HCT116 (cell line): Measurements from ENCODE around the gene FAM50B. TPM values are rescaled to one million over a fixed set of nuclear protein-coding genes. Genes with fewer than 3 reads are reported as not detected.

Experiments used
- ATAC-seq: fragments of 200-7000 bp; cut with Tn5 transposase; 2 replicates; pipeline ENCODE4 v1.9.1; 2020; ENCODE audit warnings: mild to moderate bottlenecking, moderate library complexity
- BruUV-seq: library from RNA; stranded (reverse); fragments of 400-500 nt; replicated peaks from 2 replicates; lab custom pipeline; 2021; lab: Mats Ljungman, UMichigan
- CTCF ChIA-PET: fragments of 300-600 bp; sonication (Branson Sonifier 250); formaldehyde crosslinking; loops from one replicate; lab custom pipeline; 2021; ENCODE audit warnings: antibody characterized with exemption; lab: Charles Lee
- POLR2A ChIA-PET: fragments of 300-600, 350-600 bp; sonication (Branson Sonifier 250); formaldehyde crosslinking; loops from one replicate; lab custom pipeline; 2021; ENCODE audit warnings: antibody characterized with exemption; lab: Charles Lee
- RAD21 ChIA-PET, 2 experiments: fragments of 300-600 bp; sonication (Branson Sonifier 250); formaldehyde crosslinking; loops; one replicate each; lab custom pipeline; 2023; ENCODE audit warnings: low total read pairs in 2 of 2; ENCODE audit not compliant: uncharacterized antibody in 2 of 2, unreplicated experiment in 2 of 2, low non-redundant PET in 1 of 2; lab: Charles Lee
- DNase-seq: peaks from one replicate; pipeline ENCODE4 v3.0.0-alpha.2; 2010; ENCODE audit warnings: low read depth, low spot score
- H2AFZ ChIP-seq: fragments of 200-600 bp; shearing (Covaris generic), sonication (generic); 2 replicates; pipeline ENCODE4 v1.6.1; 2017; ENCODE audit warnings: low read depth, mixed run types, mixed read lengths, antibody characterized with exemption, low read length; ENCODE audit not compliant: poor library complexity, severe bottlenecking
- H3K27ac ChIP-seq: 2 replicates; pipeline ENCODE4 v1.5.1; 2012; ENCODE audit warnings: low read depth, low read length
- H3K27me3 ChIP-seq: fragments of 200-600 bp; sonication (generic); 2 replicates; pipeline ENCODE4 v1.6.1; 2016; ENCODE audit warnings: mixed run types, low read length, mixed read lengths; ENCODE audit not compliant: insufficient read depth
- H3K36me3 ChIP-seq, 2 experiments: fragments of 200-500 bp in 1 of 2; fragments of 200-600 bp in 1 of 2; sonication (Bioruptor generic) in 1 of 2; sonication (generic) in 1 of 2; 2 replicates each; pipeline versions ENCODE4 v1.5.1 to v1.6.1; 2014 to 2016; ENCODE audit warnings: low read length in 2 of 2, inconsistent platforms in 1 of 2, mixed read lengths in 1 of 2, mixed run types in 1 of 2; ENCODE audit not compliant: insufficient read depth in 2 of 2, control insufficient read depth in 1 of 2
- H3K4me1 ChIP-seq, 2 experiments: fragments of 200-600 bp in 1 of 2; sonication (generic) in 1 of 2; 2 replicates each; pipeline versions ENCODE4 v1.5.1 to v1.6.1; 2012 to 2017; ENCODE audit warnings: low read length in 2 of 2, inconsistent platforms in 1 of 2, mild to moderate bottlenecking in 1 of 2, mixed read lengths in 1 of 2, mixed run types in 1 of 2, moderate library complexity in 1 of 2; ENCODE audit not compliant: insufficient read depth in 2 of 2, control insufficient read depth in 1 of 2
- H3K4me2 ChIP-seq: fragments of 200-600 bp; sonication (generic); 2 replicates; pipeline ENCODE4 v1.6.1; 2017; ENCODE audit warnings: mixed run types, low read length, mixed read lengths
- H3K4me3 ChIP-seq, 2 experiments: fragments of 200-600 bp in 1 of 2; sonication (generic) in 1 of 2; replicated peaks in 1 of 2; 2 replicates each; pipeline ENCODE4 v1.5.1; 2011 to 2016; ENCODE audit warnings: low read length in 2 of 2, control low read depth in 1 of 2, low read depth in 1 of 2, mild to moderate bottlenecking in 1 of 2, mixed read lengths in 1 of 2, mixed run types in 1 of 2
- H3K79me2 ChIP-seq: fragments of 200-600 bp; sonication (generic); 2 replicates; pipeline ENCODE4 v1.6.1; 2017; ENCODE audit warnings: mild to moderate bottlenecking, mixed run types, low read length, moderate library complexity, mixed read lengths; ENCODE audit not compliant: insufficient read depth
- H3K9ac ChIP-seq: fragments of 200-600 bp; sonication (generic); 2 replicates; pipeline ENCODE4 v1.6.1; 2016; ENCODE audit warnings: low read length, mixed read lengths
- H3K9me2 ChIP-seq: fragments of 200-600 bp; sonication (generic), shearing (Covaris generic); 2 replicates; pipeline ENCODE4 v1.6.1; 2017; ENCODE audit warnings: mixed run types, mild to moderate bottlenecking, moderate library complexity; ENCODE audit not compliant: insufficient read depth
- H3K9me3 ChIP-seq, 2 experiments: fragments of 200-500 bp in 1 of 2; fragments of 200-600 bp in 1 of 2; sonication (Bioruptor generic) in 1 of 2; sonication (generic) in 1 of 2; 2 replicates each; pipeline ENCODE4 v1.6.1; 2014 to 2017; ENCODE audit warnings: low read length in 2 of 2, mixed read lengths in 2 of 2, inconsistent platforms in 1 of 2, low read depth in 1 of 2, mild to moderate bottlenecking in 1 of 2, mixed run types in 1 of 2, moderate library complexity in 1 of 2; ENCODE audit not compliant: control insufficient read depth in 1 of 2, insufficient read depth in 1 of 2
- H4K20me1 ChIP-seq: fragments of 200-600 bp; sonication (generic), shearing (Covaris generic); 2 replicates; pipeline ENCODE4 v1.6.1; 2017; ENCODE audit warnings: mixed run types, mild to moderate bottlenecking, moderate library complexity; ENCODE audit not compliant: insufficient read depth
- ATF3 ChIP-seq: IDR thresholded peaks from 2 replicates; pipeline ENCODE4 v1.6.1; 2012
- CTCF ChIP-seq, 3 experiments: fragments of 200-600 bp in 1 of 3; sonication (generic) in 1 of 3; IDR thresholded peaks in 2 of 3; conservative IDR thresholded peaks in 1 of 3; 2 replicates each; pipeline ENCODE4 v1.5.1; 2012 to 2017; ENCODE audit warnings: low read depth in 2 of 3, low read length in 2 of 3, antibody characterized with exemption in 1 of 3, borderline replicate concordance in 1 of 3, control low read depth in 1 of 3, mild to moderate bottlenecking in 1 of 3, mixed read lengths in 1 of 3, mixed run types in 1 of 3, moderate library complexity in 1 of 3; ENCODE audit not compliant: insufficient read depth in 1 of 3
- RAD21 ChIP-seq: IDR thresholded peaks from 2 replicates; pipeline ENCODE4 v1.6.1; 2012; ENCODE audit warnings: low read depth, mild to moderate bottlenecking
- ZFX ChIP-seq: fragments of 450-650 bp; IDR thresholded peaks from 2 replicates; pipeline ENCODE4 v1.6.1; 2017
- ZNF274 ChIP-seq: fragments of 200-500 bp; sonication (Bioruptor generic); IDR thresholded peaks from 2 replicates; pipeline ENCODE4 v1.6.1; 2014; ENCODE audit warnings: mild to moderate bottlenecking, low read depth, low read length, inconsistent platforms
- intact Hi-C: fragments of 100-400 bp; cut with micrococcal nuclease; formaldehyde crosslinking; loops from 2 replicates; pipeline ENCODE4 v1.10.0; 2022
- total RNA-seq: library from RNA; stranded (reverse); gene quantifications from one replicate; pipeline ENCODE4 v1.2.1, GENCODE V29; 2021; ENCODE audit not compliant: unreplicated experiment

The FAM50B gene
- total RNA-seq, 1 experiment from 2014 or later = 0.86 TPM

- no peaks in the 10 kb centered on the region for H4K20me1 ChIP-seq
- no peak for TF ChIP-seq ZFX
- TF ChIP-seq CTCF (IDR thresholded peaks at IDR 0.05 in 2 of 3, conservative IDR thresholded peaks at IDR 0.05 in 1 of 3; ENCODE audit: borderline replicate concordance in 1 of 3, insufficient read depth in 1 of 3, low read depth in 2 of 3, low read length in 2 of 3) = peak; percentile 47 to 60 (median 55)
- no peak for TF ChIP-seq ZNF274
- TF ChIP-seq ATF3 = no peak
- peak; percentile 71 for TF ChIP-seq RAD21
- TF ChIP-seq, all 23 proteins: peak for 2
- Histone ChIP-seq H3K36me3 (no peaks in the 10 kb centered on the region), H3K4me3 (no peak overlapping the region), H3K9me3 (no peaks in the 10 kb centered on the region), H3K79me2 (no peaks in the 10 kb centered on the region), H3K9ac (no peak overlapping the region), H2AFZ (no peak overlapping the region), H3K27me3 (no peaks in the 10 kb centered on the region), H3K27ac (no peak overlapping the region), H3K9me2 (no peaks in the 10 kb centered on the region; the same call in 1 of the 2 replicates), H3K4me1 (no peaks in the 10 kb centered on the region; a peak in 1 of 4 replicates), H3K4me2 (no peak overlapping the region)
- RAD21 ChIA-PET = interaction anchor here (0.5 to 0.9 kb wide), 2 partner anchors 98 to 143 kb away, joined by 3 to 4 read pairs; no protein-coding TSS in a partner anchor
- BruUV-seq = no TSS peak
- intact Hi-C loops = loop anchor here (1.0 kb wide), 1 partner anchor 98 kb away; no protein-coding TSS in a partner anchor
- POLR2A ChIA-PET = no interaction called here
- CTCF ChIA-PET = interaction anchor here (1.1 to 1.4 kb wide), 2 partner anchors 98 to 143 kb away, joined by 6 to 7 read pairs; no protein-coding TSS in a partner anchor
- ATAC-seq (peak; percentile 84), DNase-seq (no peak)
Measured at GRCh38 chr6:3835055-3835731, 14.0 kb upstream of the FAM50B start.
